Stimulated activated CD8-positive, alpha-beta memory T cell treated with anti-CD3 and anti-CD28 coated beads, Interleukin-12 subunit alpha, Interleukin-12 subunit beta, amount 100 ng/mL, for 24 hours (primary cell): ENCODE data around the gene ROR1.

ENCODE experiments used
- DNase-seq: peaks from one replicate; pipeline ENCODE4 v3.0.0-alpha.2; 2020; ENCODE audit errors: extremely low read depth

Gene ROR1

DNA sequence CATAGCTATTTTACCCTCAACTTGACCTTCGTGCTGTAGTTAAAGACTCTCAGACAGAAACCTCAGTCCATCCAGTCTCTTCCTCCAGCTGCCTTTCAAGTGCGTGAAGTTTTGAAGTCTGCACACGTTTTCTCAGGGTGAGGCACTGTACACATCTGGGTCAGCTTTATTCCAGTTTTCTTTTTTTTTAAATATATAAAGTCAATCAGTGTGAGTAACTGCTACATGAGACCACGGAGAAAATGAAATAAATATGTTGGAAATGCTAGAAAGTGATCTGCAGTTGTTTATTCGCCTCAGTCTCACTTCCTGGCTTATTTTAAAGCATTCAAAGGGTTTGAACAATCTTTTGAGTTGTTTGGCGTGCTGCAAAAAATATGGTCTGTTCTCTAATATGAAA lies 135.7 kb downstream of the ROR1 start:
- DNase-seq: no peak

DNA sequence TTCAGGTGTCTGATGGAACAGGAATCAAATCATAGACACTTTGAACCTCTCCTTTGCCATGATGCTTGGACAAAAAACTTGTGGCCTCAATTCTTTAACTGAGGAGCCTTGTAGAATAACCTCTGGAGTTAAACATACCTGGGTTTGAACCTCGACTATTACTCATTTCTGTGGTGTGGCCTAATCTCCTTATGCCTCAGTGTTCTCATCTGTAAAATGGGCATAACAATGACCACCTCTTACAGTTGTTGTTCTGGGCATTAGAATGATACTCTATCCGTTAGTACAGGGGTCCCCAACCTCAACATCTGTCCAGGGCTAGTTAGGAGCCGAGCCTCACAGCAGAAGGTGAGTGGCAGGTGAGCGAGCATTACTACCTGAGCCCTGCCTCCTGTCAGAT lies 137.2 kb downstream of the ROR1 start:
- DNase-seq: no peak

DNA sequence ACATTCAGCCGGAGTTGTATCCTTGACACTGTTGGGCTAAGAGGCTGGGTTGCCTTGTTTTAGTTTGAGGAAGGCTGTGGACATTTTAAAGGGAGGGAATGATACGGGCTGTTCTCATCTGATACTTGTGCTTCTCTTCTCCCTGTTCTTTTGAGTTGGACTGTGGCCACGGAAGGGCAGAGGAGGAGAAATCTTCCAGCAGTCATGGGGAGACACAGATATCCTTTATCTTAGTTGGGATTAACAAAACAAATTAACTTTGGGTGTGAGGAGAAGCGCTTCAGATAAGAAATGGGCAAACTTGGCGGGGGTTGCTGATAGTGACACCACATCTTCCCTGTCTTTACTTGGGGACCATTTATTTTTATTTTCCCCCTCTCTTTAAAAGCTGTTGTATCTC lies 138.8 kb downstream of the ROR1 start:
- DNase-seq: no peak

DNA sequence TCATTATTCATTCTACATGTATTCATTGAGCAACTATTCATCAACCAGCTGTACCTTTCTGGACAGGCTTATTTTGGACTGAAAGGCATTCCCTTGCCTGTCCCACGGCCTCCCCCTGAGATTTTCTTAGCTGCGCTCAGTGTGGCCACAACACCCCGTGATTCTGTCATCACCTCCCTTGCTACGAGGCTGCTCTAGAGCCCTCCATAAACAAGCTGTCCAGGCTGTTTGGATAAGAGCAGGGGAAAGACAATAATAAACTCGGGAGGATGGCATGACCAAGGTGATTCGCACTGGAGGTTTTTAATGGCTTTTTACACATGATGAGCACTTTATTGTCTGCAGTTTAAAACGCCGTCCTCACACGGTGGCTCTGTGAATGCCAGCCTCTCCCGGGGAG lies 139.7 kb downstream of the ROR1 start:
- no peak for DNase-seq

DNA sequence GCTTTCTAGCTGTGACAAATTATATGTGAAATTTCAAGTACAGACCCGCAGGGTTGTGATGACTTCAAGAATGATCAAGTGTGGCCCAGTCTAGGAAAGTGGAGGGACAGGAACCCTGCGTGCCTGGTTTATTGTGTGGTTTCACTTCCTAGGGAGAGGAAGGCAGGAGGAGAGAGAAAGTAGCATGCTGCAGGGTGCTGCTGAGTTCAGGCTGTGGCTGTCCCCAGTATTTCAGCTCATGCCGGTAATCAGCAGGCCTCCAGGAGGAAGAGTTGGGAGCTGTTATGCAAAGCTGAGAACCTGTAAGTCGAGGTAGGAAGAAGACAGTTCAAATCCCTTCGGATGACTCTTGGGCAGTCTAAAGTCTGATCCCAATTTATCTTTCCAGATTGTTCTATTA lies 140.4 kb downstream of the ROR1 start:
- DNase-seq: no peak

DNA sequence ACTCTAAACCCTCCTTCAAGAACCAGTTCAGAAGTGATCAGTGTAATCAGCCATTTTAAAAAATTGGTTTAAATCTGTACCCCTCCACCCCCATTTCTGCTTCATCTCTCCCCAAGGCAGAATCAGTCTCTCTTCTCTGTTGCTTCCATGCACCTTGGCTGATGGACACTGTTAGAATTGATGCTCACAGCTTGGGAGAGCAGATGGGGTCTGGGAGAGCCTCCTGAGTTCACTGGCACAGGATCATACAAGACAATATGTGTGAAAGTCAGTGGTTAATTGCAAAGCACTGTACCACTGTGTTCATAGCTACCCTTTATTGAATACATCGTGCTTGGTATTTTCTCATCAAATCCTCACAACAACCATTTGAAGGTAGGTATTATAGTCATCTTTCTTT lies 140.9 kb downstream of the ROR1 start:
- no peak for DNase-seq

DNA sequence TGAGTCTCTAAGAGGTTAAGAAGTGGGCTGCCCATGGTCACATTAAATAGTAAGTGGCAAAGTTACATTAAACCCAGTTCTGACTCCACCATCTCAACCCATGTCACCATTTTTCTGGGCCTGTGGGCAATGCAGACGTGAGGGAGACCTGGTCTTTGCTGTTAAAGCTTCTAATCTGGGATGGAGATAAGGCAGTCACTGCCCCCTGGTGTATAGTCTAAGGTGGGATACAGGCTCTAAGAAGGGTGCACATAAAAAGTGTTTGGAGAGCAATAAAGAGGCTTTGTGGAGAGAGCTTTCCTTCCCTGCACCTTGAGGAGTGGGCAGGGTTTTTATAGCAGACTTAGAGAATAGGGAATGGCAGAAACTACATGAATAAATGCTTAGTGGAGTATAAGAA lies 141.3 kb downstream of the ROR1 start:
- DNase-seq: no peak

DNA sequence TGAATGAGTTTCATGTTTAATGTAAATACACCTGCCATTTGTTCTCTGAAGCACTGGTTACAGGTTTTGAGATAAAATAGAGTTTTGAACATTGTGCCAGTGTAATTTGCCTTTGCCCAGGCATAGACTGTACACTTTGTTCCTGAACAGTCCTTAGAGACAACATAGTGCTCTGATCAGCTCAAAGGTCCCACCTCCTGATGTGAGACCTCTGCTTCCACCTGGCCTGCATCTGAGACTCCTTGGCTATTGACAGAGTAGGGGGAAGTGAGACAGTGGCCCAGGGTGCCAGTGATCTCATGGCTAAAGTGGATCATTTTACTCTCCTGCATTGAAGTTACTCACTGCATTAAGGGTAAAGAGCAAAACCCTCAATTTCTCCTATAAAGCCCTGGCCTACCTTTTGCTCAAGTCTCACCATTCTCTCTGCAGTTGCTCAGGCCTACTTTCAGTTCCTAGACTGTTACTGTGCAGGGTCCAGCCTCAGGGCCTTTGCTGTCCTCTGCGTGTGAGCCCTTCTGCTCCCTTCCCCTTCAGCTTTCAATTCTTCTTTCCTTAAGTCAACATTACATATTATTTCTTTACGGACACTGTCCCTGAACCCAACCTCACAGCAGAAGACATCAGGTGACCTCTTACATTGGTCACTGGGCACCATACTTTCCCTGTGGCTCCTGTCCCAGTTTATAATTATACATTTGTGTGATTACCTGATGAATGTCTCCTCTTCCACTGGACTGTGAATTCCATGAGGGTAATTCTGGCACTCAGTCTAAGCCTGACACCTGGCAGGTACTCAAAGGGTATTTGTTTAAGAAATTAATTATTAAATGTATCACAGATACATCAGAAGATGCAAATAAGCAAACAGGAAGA lies 142.9 kb downstream of the ROR1 start:
- no peak for DNase-seq

DNA sequence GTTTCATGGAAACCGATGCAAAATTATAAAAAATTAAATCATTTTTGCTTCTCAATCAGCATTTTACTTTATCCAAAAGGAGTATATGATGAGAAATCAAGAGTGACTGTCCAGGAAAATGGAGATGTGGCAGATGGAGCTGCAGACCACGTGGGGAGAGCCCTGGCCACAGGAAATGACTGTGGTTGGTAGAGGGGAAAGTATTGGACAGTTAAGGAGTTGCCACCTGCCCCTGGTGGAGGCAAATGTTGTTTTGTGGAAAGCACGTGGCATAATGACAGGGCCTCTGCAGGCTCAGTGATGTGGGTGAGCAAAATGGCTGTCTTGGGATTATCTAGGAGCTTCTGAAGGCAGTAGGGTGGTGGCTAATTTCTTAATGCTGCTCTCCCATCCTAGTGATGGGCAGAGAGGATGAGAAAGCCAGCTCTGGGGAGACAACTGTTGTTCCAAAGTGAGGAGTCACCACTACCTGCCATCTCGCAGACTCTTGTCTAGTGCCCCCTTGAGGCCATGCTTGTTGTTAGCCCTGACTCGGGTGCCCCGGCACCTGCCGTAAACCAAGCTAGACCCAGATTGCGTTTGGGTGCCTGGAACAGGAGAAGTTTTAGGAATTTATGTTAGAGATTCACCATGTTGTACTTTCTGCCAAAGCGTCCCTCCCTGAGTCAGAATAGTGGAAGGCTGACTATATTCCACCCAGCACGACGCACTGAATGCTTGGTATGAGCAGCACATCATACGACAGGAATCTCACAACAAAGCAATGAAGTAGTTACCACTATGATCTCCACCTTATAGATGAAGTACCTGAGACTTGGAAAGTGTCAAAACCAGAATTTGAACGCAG lies 144.0 kb downstream of the ROR1 start:
- no peak for DNase-seq

DNA sequence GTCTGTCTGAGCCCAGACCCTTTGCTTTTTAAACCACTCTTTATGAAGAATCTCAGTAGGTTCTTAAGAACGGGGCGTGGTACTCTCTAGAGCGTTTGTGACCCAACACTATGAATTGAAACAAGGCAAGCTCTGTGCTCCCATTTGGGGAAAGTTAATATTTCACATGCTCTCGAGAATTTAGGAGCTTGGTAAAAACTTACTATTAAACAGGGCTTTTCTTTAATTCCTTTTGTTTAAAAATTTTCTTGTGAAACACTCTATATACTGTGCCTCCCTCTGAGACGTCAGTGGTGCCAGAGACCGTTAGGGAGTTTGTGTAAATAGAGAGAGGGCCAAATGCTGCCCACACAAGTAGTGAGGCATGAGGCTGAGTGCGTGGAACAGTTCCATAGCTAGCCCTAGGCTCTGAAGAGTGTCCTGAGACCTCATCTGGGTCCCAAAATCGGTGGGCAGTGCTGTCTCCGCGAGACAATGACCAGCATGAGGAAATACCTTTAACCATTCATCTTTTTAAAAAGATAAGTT lies 144.7 kb downstream of the ROR1 start:
- no peak for DNase-seq

DNA sequence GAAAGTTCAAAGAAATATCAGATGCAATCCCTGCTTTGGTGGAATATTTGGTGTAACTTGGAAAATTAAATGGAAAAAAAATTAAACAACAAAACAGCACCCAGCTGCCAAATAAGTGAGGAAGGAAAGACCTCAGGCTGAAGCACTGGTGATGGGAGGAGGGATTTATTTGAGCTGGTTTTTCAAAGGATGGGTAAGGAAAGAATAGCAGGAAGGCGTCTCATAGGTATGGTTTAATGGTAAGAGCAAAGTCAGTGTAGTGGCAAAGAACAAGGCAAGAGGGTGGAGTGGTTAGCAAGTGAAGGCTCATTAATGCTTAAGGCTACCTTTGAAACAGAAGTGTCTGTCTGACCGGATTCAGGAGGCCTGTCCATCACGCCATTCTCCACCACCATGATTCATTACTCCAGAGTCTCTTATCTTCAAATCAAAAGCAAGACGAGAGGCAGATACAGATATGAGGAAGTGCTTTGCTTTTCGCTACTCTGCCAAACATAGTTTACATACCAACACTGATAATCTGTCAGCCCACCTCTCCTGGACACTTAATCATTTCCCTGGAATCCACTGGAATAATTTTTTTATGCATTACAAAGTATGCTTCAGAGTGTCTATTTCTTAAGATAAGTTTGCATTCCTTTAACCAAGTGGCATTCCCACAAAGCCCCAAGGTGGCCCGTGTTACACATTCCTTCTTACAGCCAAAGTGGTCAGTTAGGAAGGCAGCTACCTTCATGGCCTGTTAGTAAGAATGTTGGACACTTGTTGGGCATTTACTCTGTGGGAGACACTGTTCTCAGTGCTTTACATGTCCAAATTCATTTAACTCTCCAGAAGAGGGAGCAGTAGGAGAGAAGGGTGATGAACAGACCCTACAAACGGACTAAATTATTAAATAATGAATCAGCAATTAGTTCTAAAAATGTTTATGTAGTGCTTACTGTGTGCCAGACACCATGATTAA lies 146.6 kb downstream of the ROR1 start:
- no peak for DNase-seq

DNA sequence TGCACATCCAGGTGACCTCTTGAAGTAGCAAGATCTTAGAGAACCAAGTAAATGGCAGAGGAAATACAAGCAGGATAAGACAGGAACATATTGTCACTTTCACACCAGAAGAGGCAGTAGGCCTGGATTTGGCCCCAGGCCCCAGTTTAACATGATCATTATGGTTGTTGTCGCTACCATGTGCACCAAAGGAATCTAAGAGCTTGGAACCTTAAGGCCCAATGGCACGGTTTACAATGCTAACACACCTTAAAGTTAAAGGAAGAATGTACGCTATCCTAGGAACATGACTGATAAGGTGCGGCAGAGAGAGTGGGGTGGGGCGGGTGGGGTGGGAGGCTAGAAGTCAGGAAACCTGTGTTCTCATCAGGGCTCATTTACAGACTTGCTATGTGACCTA lies 147.5 kb downstream of the ROR1 start:
- DNase-seq: no peak

DNA sequence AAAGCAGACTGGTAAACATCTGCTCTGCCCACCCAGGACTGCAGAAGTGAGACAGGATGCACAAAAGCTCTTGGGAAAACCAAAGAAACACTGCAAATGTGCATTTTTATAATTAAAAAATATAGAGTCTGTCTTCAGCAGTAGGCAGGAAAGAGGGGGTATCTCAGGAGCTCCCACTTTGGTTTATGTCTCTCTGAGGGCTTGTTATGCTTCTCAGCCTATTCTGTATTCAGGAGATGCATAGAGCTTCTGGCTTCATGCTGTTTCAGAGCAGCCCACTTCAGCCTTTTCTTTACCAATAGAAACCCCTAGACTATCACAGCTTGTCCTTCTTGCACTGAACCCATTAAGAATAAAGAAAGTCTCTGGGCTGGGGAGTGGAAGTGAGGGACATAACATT lies 148.0 kb downstream of the ROR1 start:
- no peak for DNase-seq

DNA sequence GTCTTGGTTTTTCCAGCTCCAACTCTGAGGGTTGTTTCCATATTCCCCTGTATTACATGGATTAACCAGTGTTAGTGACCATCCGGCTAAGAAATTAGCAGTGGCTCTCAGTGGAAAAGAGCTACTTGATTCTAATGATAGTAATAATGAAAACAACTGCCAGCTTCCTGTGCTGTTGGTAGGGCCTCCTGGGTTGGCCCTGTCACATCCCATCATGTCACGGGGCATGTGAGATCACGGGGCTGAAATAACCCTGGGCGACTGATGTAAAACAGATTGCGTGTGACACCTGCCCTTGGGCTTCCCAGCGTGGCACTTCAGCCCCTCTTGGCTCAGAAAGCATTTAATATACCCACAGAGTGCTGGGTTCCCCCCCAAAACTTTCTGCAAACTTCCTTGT lies 149.0 kb downstream of the ROR1 start:
- no peak for DNase-seq

DNA sequence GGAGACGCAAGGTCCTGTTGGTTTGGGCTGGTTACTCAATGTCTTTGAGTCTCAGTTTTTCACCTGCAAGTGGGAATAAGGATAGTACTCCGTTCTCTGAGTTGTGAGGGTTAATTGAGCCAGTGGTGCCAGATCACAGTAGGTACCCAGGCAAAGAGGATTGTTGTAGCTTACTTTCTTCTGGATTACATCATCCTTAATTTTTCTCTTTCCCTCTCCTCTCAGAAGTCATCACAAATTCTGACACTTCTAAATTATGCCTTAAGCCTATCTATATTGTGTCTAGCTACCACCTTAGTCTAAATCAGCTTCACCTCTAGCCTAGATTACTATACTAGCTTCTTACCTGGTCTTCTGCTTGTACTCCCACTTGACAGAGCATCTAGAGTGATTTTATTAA lies 149.5 kb downstream of the ROR1 start:
- no peak for DNase-seq

DNA sequence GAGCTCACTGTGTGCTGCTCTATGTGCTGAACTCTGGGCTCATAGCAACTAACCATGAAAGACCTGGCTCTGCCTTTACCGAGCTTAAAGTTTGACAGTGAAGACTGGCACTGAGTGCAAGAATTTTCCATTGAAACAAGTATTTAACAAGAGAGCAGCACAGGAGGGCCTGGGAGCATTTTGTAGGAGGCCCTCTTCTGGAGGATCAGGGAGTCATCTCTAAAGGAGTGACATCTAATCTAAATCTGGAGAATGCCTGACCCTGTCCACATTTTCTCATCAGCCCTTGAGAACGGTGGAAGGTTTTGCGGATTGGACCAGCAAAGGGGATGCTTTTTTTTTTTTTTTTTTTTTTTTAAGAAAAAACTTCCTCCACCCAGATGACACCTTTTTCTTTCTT lies 150.8 kb downstream of the ROR1 start:
- no peak for DNase-seq

DNA sequence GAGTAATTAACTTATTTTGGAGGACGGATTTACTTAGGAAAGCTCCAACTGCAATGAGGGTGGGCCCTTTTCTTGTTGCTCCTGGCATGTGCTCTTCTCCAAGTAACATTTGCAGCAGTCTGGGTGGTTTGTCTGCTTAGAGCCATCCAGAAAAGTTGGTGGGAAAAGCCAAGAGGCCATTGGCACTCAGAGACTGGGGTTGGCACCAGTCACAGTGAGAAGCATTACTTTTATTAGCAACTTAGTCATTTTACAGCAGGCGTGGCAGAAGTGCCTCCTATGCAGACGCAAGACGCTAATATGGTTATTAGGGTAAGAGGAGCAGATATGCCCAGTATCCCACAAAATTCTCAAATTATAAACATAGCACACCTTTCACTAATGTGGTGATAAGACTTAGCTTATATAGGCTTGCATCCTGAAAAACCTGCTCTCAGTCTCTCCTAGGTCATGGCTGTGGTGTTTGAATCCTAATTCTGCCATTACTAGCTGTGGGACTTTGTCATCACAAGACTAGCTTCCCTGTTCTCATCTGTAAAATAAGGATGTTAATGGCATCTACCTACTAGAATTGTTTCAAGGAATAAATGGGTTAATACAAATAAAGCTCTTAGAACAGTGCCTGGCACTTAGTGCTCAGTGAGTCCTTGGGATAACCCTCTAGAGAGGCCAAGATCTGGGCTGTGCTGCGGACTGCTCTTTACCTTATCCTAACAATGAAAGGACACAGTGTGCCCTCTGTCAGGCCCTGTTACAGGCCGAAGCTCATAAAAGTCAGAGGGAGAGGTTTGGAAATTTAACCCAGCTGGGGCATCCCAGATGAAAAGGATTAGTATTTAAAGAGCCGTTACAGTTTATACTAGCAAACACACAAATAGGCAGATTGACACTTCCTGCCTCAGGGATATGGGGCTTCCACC lies 154.6 kb downstream of the ROR1 start:
- no peak for DNase-seq

DNA sequence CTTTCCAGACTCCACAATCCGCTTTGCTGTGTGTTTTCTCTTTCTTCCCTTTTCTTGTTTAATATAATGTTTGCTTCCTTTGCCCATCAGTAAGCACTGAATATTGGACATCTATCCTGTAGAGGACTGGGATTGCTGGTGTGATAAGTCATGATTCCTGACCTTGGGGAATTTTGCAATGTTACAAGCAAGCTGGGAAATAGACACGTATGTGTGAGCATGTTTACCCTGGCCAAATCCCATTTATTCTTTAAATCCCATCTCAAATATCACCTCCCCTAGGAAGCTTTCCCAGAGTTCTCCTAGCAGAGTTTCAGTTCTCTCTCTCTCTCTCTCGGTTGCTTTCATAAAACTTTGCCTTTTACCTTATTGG lies 155.3 kb downstream of the ROR1 start:
- no peak for DNase-seq

DNA sequence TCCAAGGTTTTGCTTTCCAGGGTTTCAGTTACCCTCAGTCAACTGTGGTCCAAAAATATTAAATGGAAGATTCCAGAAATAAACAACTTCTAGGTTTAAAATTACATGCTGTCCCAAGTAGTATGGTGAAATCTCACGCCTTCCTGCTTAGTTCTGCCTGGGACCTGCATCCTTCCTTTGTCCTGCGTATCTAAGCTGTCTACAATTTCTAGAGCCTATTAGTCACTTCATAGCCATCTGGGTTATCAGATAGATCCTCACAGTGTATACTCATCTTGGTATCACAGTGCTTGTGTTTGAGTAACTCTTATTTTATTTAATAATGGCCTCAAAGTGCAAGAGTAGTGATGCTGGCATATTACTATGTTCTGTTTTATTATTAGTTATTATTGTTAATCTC lies 157.7 kb downstream of the ROR1 start:
- DNase-seq: no peak

DNA sequence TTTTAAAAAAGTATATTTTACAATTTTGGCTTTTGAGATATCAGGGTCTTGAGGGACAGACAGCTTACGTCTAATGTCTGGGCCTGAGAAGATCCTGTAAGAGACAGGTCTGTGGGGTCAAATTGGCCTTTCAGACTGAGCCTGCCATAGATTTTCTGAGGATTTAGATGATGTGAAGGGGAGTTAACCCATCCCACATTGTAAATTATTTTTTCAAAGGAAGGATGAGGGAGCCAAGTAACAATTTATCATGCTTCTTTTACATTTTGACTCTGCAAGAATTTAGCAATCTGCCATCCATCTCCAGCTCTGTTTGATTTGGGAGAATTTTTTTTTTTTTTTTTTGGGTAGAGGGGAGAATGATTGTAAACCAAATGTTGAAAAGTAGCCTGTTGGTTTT lies 160.9 kb downstream of the ROR1 start:
- no peak for DNase-seq

DNA sequence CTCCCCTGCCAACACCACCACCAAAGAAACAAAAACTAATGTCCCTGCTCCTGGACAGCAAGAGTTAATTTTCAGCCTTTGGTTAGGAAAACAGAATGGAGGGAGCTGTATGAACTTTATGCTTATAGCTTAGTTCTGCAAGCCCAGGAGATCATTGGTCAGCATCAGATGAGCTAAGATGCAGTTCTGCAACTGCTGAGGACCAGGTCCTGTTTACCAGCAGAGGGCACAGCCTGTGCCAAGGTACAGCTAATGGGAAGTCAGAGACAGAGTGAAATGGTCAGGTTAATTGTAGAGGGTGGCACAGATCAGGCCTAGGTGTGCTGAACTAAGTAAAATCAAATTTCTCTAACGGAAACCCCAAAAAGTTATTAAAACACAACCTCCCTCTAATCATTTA lies 161.3 kb downstream of the ROR1 start:
- DNase-seq: no peak
